Esophagus (tissue), 2 donors: ENCODE measurements around the gene MEF2D. TPM values are rescaled to one million over a fixed set of nuclear protein-coding genes. Genes with fewer than 3 reads are reported as not detected.

Experiments
- H3K27ac ChIP-seq, 2 donors: one replicate each; pipeline ENCODE4 v1.5.1; 2013; ENCODE audit warnings: low read depth in 2 of 2, mild to moderate bottlenecking in 2 of 2, inconsistent platforms in 1 of 2, low read length in 1 of 2, moderate library complexity in 1 of 2
- H3K27me3 ChIP-seq, 2 donors: one replicate each; pipeline ENCODE4 v1.6.1; 2013; ENCODE audit warnings: low read length in 2 of 2, control low read depth in 1 of 2, mild to moderate bottlenecking in 1 of 2; ENCODE audit not compliant: insufficient read depth in 2 of 2, control insufficient read depth in 1 of 2
- H3K36me3 ChIP-seq, 2 donors: one replicate each; pipeline ENCODE4 v1.6.1; 2013; ENCODE audit warnings: low read length in 1 of 2; ENCODE audit not compliant: control insufficient read depth in 2 of 2, insufficient read depth in 2 of 2
- H3K4me1 ChIP-seq, 2 donors: one replicate each; pipeline ENCODE4 v1.6.1; 2013; ENCODE audit warnings: low read length in 1 of 2; ENCODE audit not compliant: control insufficient read depth in 2 of 2, insufficient read depth in 2 of 2
- H3K4me3 ChIP-seq, 2 donors: one replicate each; pipeline ENCODE4 v1.5.1; 2013; ENCODE audit warnings: low read length in 2 of 2, mild to moderate bottlenecking in 2 of 2, low read depth in 1 of 2, moderate library complexity in 1 of 2
- H3K9me3 ChIP-seq, 2 donors: one replicate each; pipeline ENCODE4 v1.6.1; 2013; ENCODE audit warnings: mild to moderate bottlenecking in 2 of 2, low read depth in 1 of 2, low read length in 1 of 2, moderate library complexity in 1 of 2; ENCODE audit not compliant: control insufficient read depth in 2 of 2, insufficient read depth in 1 of 2
- WGBS, 2 donors: extraction: QIAGEN DNeasy Blood & Tissue Kit; methylation state at CpG; one replicate each; pipeline ENCODE4 v1.1.7; 2013; 5-methylcytosine and 5-hydroxymethylcytosine counted together
- polyA plus RNA-seq, 2 donors: library from polyadenylated mRNA; stranded (reverse); fragments of 200-250 nt; gene quantifications; one replicate each; pipeline ENCODE4 v1.2.3, GENCODE V29; 2013
- donor health status: healthy with polysubstance abuse.
- donor health status: Bipolar disorder and iron deficiency.

MEF2D gene
- polyA plus RNA-seq, 2 donors = 8.5 to 13.5 TPM

DNA sequence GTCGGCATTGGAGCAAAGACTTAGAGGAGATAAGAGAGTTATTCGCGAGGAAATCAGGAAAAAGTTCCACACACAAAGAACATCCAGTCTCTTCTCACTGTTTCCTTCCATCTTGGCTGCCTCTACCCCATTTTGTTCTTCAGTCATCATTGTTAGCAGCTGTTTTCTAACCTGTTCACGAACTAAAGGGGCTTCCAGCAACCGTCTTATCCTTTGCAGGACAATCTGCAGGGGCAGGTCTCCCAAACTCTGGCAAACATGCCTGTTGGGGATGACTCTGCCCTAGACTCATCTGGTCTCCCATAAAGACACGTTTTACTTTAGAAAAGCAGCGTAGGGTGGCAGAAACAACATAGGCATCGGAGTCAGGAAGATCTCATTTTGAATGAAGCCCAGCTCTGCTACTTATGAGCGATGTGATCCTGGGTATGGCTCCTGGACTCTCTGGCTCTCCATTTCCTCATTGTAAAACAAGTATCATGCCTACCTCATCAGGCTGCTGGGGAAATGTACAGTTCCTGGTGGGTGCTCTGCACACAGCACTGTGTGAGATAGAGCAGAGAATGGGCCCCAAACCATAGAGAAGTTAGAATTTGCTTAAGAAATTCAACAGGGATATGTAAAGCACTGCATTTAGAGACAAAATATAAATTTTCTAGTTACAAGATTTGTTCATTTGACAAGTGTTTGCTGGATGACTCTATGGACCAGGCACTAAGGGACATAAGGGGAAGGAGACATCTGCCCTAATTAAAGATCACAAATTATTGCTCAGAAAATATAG, 59.7 kb downstream of the MEF2D start:
- Histone ChIP-seq H3K4me1 (peaks cover 6% of the 10 kb centered on the region in 2 donors), H3K27ac (no peak overlapping the region)

DNA sequence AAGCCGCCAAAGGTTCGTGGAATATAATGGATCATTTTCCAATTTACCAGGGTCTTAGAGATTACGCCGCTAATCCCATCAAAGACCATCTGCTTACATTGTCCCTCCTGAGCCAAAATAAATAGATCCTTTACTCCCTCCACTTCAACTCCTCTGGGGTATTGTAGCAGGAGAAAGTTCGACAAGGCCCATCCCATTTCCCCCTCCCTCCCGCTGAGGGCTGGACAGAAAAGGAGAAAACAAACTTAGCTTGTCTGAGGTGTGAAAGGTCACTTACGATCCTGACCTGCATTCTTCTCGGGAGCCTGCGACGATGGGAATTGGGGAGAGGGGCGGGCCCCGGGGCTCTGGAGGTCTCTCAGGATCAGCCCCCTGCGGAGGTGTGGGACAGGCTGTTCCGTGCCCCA, 60.8 kb downstream of the MEF2D start:
- no peaks in the 10 kb centered on the region for H3K36me3 ChIP-seq
- H3K4me3 ChIP-seq = no peak overlapping the region
- 12 to 17% methylated on average over 14 of the region's 14 CpGs for WGBS, 2 donors

More for the DNA sequence above, 59.7 kb downstream of the MEF2D start:
- no peak overlapping the region for H3K4me3 ChIP-seq
- H3K9me3 ChIP-seq = no peaks in the 10 kb centered on the region
- H3K36me3 ChIP-seq = no peaks in the 10 kb centered on the region
- 24 to 33% methylated on average over 9 of the region's 9 CpGs for WGBS, 2 donors
- H3K27me3 ChIP-seq = peaks cover 5 to 28% of the 10 kb centered on the region in 2 donors

DNA sequence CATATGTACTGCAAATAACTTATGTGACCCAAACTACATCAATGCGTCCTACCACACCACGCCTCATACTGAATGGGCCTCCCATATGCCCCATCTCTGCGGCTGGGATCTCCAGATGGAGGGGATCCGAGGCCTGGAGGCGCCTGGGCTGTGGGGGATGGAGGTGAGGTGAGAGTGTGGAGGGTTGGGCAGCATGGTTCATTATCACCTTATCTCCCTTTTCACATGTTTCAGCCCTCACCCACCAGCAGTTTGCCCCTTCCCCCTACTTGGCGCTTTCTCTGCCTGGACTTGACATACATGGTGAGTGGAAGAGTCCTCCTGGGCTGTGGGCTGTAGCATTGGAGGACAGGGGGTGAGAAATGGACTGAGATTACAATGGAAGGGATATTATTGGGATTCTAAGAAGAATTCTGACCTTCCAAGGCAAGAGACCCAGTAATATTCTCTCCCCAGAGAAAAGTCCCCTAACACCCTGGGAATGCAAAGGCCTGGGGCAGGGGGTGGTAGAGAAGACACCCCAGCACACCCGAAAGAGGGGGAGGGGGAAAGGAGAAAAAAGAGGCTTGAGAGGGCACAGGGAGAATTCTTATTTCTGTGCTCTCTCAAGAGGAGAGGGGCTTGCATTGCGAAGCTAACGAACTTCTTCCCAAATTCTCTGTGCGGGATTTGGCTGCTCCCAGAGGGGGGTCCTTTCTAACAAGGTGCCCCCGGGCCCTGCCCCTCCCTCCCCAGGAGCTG, 61.4 kb downstream of the MEF2D start:
- H3K4me3 ChIP-seq = no peak overlapping the region
- WGBS, 2 donors = 26% methylated on average over 11 of the region's 11 CpGs
- H3K9me3 ChIP-seq = no peaks in the 10 kb centered on the region
- H3K4me1 ChIP-seq = peaks cover 9 to 10% of the 10 kb centered on the region in 2 donors
- peaks cover 9 to 33% of the 10 kb centered on the region in 2 donors for H3K27me3 ChIP-seq
- H3K27ac ChIP-seq = no peak overlapping the region
- H3K36me3 ChIP-seq = no peaks in the 10 kb centered on the region

More for the DNA sequence above, 60.8 kb downstream of the MEF2D start:
- no peaks in the 10 kb centered on the region for H3K9me3 ChIP-seq
- peaks cover 9 to 10% of the 10 kb centered on the region in 2 donors for H3K4me1 ChIP-seq
- H3K27ac ChIP-seq = no peak overlapping the region
- H3K27me3 ChIP-seq = peaks cover 7 to 33% of the 10 kb centered on the region in 2 donors

DNA sequence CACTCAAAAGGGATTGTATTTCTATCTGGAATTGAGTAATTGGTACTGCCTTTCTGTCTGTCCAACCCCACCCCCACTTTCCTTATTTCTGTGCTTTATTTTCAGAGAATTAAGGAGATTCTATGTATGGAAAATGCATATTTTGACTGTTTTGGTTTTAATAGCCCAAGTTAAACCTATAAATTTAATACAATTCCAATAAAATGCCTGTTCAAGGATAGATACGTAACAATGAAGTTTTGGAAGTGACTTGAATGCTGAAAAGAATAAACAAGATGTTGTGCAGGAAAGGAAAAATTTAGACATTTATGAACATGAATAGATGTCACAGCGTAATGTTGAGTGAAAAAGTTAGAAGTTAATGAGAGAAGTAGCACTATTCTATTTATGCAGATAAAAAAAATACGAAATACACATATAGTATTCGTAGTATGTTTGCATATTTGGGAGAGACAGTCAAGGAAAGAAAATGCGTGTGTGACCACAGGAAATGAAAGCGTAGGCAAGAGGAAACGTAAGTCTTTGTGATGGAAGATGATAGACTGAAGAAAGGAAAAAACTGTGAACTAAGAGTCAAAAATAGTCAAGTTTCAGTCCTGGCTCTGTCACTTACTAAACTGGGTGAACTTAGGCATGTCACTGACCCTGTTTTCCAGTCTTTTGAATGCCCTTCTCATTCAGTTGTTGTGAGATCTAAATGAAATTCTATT, 62.1 kb downstream of the MEF2D start:
- no peak overlapping the region for H3K27ac ChIP-seq
- H3K4me3 ChIP-seq = no peak overlapping the region
- H3K27me3 ChIP-seq = peaks cover 9 to 34% of the 10 kb centered on the region in 2 donors
- no peaks in the 10 kb centered on the region for H3K36me3 ChIP-seq
- H3K9me3 ChIP-seq = no peaks in the 10 kb centered on the region
- peaks cover 9 to 10% of the 10 kb centered on the region in 2 donors for H3K4me1 ChIP-seq
- WGBS, 2 donors = 38 to 45% methylated on average over 7 of the region's 7 CpGs

DNA sequence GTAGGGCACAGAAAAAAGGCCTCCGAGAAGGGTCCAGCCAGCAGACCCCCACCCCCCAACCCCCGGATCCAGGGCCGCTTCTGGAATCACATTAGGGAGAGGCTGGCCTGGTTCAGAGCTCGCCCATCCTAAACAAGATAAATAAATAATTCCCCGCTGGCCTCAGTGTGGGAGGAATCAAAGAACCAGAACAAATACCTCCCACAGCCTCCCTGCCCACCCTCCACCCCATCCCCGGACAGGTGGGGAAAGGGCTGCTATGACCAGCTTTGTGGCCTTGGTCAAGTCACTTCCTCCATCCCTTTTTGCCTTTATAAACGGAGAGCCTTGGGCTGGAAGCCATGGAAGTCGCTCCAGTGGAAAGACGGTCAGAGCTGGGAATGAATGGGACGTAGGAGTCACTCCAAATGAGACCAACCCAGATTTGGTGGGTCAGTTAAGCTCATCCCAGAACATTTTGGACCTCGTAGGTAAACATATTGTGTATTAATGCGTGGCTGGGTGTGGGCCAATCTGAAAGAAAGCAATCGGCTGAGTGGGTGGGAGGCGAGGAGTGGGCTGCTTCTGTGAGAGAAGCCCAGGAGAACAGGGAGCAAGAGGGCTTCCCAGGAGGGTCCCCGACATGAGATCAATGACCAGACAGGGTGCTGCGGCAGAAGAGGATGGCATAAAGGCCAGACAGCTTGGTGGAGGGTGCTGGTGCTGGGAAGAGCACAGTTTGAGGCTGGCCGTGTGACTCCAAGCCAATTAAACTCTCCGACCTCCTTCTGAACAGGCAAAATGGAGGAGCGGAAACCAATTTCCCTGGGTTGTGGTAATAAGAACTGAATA, 63.3 kb downstream of the MEF2D start:
- 25 to 28% methylated on average over 19 of the region's 19 CpGs for WGBS, 2 donors

DNA sequence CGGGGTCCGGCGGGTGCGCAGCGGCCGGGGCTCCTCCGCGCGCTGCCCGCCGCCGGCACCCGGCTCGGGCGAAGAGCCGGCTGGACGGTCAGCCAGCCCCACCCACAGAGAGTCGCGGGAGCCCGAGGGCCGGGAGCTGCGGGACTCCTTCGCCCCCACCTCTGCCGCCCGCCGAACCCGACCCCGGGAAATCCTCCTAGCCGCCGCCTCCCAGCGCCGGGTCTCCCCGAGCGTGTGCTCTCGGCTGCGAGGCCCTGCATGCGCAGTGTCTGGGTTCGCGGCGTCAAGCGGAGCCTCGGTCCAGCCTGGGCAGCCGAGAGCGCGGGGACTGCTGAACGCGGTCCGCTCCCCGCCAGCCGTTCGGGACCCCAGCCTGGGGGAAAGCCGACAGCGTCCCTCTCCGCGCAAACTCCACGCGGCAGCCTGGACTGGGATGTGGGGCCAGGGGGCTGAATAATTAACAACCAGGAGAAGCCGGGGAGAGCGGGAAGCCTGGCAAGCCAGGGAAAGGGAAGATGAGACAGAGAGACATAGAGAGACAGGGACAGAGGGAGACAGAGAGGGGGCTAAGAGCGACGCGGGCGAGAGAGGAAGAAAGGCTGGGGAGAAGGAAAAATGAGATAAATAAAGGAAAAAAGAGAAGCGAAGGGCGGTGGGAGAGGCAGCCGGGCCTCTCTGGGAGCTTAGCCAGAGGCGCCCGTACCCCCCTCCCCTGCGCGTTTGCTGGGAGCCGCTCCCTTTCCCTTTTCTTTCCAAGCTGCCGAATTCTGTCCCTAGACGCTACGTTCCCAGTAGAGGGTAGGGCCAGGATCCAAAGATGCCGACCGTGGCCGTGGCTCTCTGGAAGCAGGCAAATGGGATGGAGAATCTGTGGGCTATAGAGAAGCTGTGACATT, 64.2 kb downstream of the MEF2D start:
- Histone ChIP-seq H3K4me1 (peaks cover 9 to 10% of the 10 kb centered on the region in 2 donors), H3K27ac (no peak overlapping the region), H3K27me3 (peaks cover 9 to 43% of the 10 kb centered on the region in 2 donors), H3K36me3 (no peaks in the 10 kb centered on the region), H3K4me3 (peak overlapping the region in 1 of 2 donors; percentile 54), H3K9me3 (no peaks in the 10 kb centered on the region)
- 3 to 4% methylated on average over 71 to 77 of the region's 77 CpGs for WGBS, 2 donors

More for the DNA sequence above, 63.3 kb downstream of the MEF2D start:
- no peak overlapping the region for H3K4me3 ChIP-seq
- no peaks in the 10 kb centered on the region for H3K36me3 ChIP-seq
- H3K4me1 ChIP-seq = peaks cover 9 to 10% of the 10 kb centered on the region in 2 donors
- H3K9me3 ChIP-seq = no peaks in the 10 kb centered on the region
- no peak overlapping the region for H3K27ac ChIP-seq
- H3K27me3 ChIP-seq = peaks cover 9 to 39% of the 10 kb centered on the region in 2 donors

DNA sequence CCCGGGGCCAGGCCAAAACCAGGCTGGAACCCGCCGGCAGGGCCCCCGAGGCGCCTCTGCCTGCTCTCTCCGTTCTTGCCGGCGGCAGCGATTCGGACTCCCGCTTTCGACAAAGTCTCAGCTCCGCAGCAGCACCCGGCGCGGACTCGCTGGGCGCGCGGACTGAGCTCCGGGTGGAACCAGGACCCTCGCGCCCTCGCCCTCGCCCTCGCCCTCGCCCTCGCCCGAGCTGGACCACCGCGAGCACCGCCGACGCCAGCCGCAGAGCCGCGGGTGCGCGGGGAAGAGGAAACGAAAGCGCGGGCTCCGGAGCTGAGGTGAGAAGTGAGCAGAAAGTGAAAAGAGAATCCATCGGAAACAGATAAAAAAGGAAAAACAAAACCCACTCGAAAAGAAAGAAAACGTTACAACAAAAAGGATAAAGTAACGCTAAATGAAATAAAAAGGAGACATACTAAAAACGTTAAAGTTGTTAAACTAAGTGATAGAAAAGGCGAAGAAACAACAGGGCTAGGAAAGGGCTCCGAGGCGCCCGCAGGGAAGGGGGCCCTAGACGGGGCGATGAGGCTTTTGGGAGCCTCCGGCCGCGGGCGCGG, 64.9 kb downstream of the MEF2D start:
- peak overlapping the region; percentile 38 to 54 for H3K4me3 ChIP-seq
- H3K9me3 ChIP-seq = no peaks in the 10 kb centered on the region
- H3K27ac ChIP-seq = no peak overlapping the region
- peaks cover 6 to 46% of the 10 kb centered on the region in 2 donors for H3K27me3 ChIP-seq
- H3K36me3 ChIP-seq = no peaks in the 10 kb centered on the region
- 5% methylated on average over 59 of the region's 59 CpGs for WGBS, 2 donors
- peaks cover 9 to 10% of the 10 kb centered on the region in 2 donors for H3K4me1 ChIP-seq

DNA sequence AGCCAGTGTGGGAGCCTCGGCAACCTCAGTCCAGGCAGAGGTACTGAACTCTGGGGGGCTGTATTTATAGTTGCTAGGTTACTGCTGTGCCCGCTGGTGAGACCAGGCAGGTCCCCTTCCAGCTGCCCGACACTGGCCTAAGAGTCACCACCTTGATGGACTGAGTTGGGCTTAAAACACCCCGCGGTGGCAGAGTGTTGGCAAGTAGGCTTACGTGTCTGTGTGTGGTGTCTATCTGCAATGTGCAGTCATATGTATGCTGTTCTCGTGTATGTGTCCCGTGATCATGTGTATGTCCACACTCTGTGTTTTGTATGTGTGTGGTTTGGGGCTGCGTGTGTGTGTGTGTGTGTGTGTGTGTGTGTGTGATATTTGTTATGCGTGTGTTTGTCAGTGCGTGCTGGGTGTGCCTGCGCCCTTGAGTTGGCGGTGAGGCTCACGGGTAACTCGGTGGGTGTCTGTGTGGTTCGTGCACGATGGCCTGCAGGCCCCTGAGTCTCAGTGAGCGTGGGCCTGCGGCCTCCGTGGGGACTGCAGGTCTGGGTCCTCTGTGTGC, 65.5 kb downstream of the MEF2D start:
- WGBS, 2 donors = 35 to 42% methylated on average over 20 of the region's 20 CpGs
- no peaks in the 10 kb centered on the region for H3K9me3 ChIP-seq
- H3K27me3 ChIP-seq = peaks cover 4 to 46% of the 10 kb centered on the region in 2 donors
- H3K36me3 ChIP-seq = no peaks in the 10 kb centered on the region
- peaks cover 9 to 10% of the 10 kb centered on the region in 2 donors for H3K4me1 ChIP-seq
- peak overlapping the region in 1 of 2 donors; percentile 54 for H3K4me3 ChIP-seq
- no peak overlapping the region for H3K27ac ChIP-seq
